Activated CD4-positive, alpha-beta T cell treated with anti-CD3 and anti-CD28 coated beads for 1 hour (primary cell): ENCODE data around the gene LPAR3.
A peak's percentile ranks its signal among the peaks of the same experiment; 100 is the strongest.

Experiments
- DNase-seq: peaks from one replicate; pipeline ENCODE4 v3.0.0-alpha.2; 2020

The LPAR3 gene

GRCh38 chr1:84899969-84900368, 7.0 kb upstream of the LPAR3 start:
- no peak for DNase-seq

- no peak for DNase-seq
Measured at GRCh38 chr1:84896279-84896678, 3.3 kb upstream of the LPAR3 start.

- no peak for DNase-seq
Measured at GRCh38 chr1:84890566-84890965, 2.4 kb downstream of the LPAR3 start.

GRCh38 chr1:84889437-84889836, 3.6 kb downstream of the LPAR3 start:
- DNase-seq = no peak

- DNase-seq = peak; percentile 24
Measured at GRCh38 chr1:84888753-84889152, 4.3 kb downstream of the LPAR3 start.

- no peak for DNase-seq
Measured at GRCh38 chr1:84887261-84887934, 5.6 kb downstream of the LPAR3 start.

- DNase-seq = no peak
Measured at GRCh38 chr1:84885469-84885868, 7.5 kb downstream of the LPAR3 start.

GRCh38 chr1:84884671-84885389, 8.2 kb downstream of the LPAR3 start:
- DNase-seq = no peak

- no peak for DNase-seq
Measured at GRCh38 chr1:84883286-84883685, 9.7 kb downstream of the LPAR3 start.

- DNase-seq = no peak
Measured at GRCh38 chr1:84877592-84877991, 15.4 kb downstream of the LPAR3 start.

- DNase-seq = no peak
Measured at GRCh38 chr1:84876353-84876752, 16.7 kb downstream of the LPAR3 start.

- no peak for DNase-seq
Measured at GRCh38 chr1:84873366-84873765, 19.6 kb downstream of the LPAR3 start.

- no peak for DNase-seq
Measured at GRCh38 chr1:84872696-84873355, 20.2 kb downstream of the LPAR3 start.

GRCh38 chr1:84871181-84871580, 21.8 kb downstream of the LPAR3 start:
- DNase-seq = no peak

GRCh38 chr1:84870591-84870990, 22.4 kb downstream of the LPAR3 start:
- no peak for DNase-seq

- no peak for DNase-seq
Measured at GRCh38 chr1:84869720-84870119, 23.3 kb downstream of the LPAR3 start.

GRCh38 chr1:84862810-84863251, 30.2 kb downstream of the LPAR3 start:
- DNase-seq = peak; percentile 29

GRCh38 chr1:84861988-84862644, 30.9 kb downstream of the LPAR3 start:
- DNase-seq = no peak

- no peak for DNase-seq
Measured at GRCh38 chr1:84861516-84861915, 31.5 kb downstream of the LPAR3 start.

- no peak for DNase-seq
Measured at GRCh38 chr1:84859866-84860265, 33.1 kb downstream of the LPAR3 start.

- DNase-seq = no peak
Measured at GRCh38 chr1:84857906-84858305, 35.1 kb downstream of the LPAR3 start.

- no peak for DNase-seq
Measured at GRCh38 chr1:84856726-84857270, 36.2 kb downstream of the LPAR3 start.
